ENCODE measurements around the gene PREP.

- TF ChIP-seq POLR2A (IDR thresholded peaks at IDR 0.05; ENCODE audit: low read length) (no peak), GATA1 (IDR thresholded peaks at IDR 0.05; ENCODE audit: low read depth, low read length) (no peak)
These were observed 2.4 kb downstream of the PREP start for GRCh38 chr6:105400501-105400900.
